Activated T-helper 1 cell treated with Interleukin-2 at 50 U/mL for 16 hours (primary cell): ENCODE data around the gene C1QTNF12.
"Not testable (repeated sequence)": the region's sequence is repeated elsewhere in the genome, so short reads cannot be mapped to it uniquely, and the experiment has no call there.

ENCODE experiments used
- DNase-seq: peaks from one replicate; pipeline ENCODE4 v3.0.0-alpha.2; 2020; ENCODE audit warnings: low read depth

C1QTNF12 gene

DNA sequence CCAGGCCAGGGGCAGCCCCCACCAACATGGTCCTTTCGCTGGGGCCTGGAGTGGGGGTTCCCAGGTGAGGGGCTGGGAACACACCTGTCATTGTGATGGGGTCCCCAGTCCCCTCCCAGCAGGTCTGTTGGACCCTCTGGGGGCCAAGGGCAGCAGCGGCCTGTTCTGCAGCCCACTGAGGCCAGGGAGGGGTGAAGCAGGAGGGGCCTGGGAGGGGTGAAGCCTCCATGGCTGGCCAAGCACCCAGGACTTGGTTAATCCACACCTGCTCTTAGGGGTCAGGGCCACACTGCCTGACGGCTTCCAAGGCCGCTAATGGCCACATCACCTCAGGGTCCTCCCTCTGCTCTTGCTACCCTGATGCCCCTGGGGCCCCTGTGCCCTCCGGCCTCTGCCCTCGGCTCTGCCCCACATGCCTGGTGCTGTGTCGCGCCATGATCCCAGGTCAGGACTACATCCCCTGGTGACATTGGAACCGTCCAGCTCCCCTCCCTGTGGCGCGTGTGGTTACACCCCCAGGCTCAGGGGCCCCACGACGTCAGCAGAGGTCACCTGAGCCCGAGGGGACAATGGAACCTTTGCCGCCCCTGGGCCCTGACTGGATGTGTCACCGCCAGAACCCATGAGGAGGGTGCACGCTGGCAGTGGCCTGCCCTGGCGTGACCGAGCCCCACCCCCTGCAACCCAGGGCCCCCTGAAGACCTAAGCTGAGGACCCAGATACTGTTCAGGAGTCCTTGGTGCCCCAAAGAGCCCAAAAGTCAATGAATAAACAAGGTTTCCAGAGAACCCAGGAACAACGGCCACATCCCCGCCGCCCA is 47.2 kb downstream of the C1QTNF12 start:
- no peak for DNase-seq

- DNase-seq: no peak
These were observed 47.9 kb downstream of the C1QTNF12 start for GRCh38 chr1:1198423-1199140.

- DNase-seq: no peak
These were observed 48.7 kb downstream of the C1QTNF12 start for GRCh38 chr1:1197551-1198422.

GRCh38 chr1:1197188-1197500 is 49.4 kb downstream of the C1QTNF12 start:
- no peak for DNase-seq

- no peak for DNase-seq
These were observed 49.9 kb downstream of the C1QTNF12 start for GRCh38 chr1:1196431-1197187.

- not testable (repeated sequence) for DNase-seq
These were observed 50.8 kb downstream of the C1QTNF12 start for GRCh38 chr1:1195726-1196125.

DNA sequence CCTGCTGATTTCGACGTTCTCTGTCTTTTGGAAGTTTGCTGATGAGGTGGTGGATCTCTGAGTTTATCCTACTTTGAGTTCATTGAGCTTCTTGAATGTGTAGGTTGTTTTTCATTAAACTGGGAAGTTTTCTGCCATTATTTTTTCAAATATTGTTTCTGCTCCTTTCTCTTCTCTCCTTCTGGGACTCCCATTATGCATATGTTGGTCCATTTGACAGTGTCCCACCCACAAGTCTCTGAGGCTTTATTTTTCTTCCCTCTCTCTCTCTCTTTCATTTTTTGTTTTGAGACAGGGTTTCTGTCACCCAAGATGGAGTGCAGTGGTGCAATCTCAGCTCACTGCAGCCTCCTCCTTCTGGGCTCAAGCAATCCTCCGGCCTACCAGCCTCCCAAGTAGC is 51.8 kb downstream of the C1QTNF12 start:
- DNase-seq: no peak
